GM23338 (cell line): ENCODE results near the gene WDSUB1.

Source experiments
- EZH2 ChIP-seq: fragments of 200-600 bp; sonication (generic); IDR thresholded peaks from one replicate; pipeline ENCODE4 v1.8.0; 2017; ENCODE audit warnings: antibody characterized with exemption, mild to moderate bottlenecking, low read depth; ENCODE audit not compliant: unreplicated experiment
- TF ChIP-seq, protein P1 (sequence below), 2 experiments: fragments of 200-600 bp in 1 of 2; sonication (generic) in 1 of 2; conservative IDR thresholded peaks; 2 replicates each; pipeline versions ENCODE4 v1.5.1 to v1.6.1; 2016 to 2017; ENCODE audit warnings: antibody characterized with exemption in 2 of 2, low read depth in 2 of 2, mild to moderate bottlenecking in 2 of 2, moderate library complexity in 1 of 2

DNA sequence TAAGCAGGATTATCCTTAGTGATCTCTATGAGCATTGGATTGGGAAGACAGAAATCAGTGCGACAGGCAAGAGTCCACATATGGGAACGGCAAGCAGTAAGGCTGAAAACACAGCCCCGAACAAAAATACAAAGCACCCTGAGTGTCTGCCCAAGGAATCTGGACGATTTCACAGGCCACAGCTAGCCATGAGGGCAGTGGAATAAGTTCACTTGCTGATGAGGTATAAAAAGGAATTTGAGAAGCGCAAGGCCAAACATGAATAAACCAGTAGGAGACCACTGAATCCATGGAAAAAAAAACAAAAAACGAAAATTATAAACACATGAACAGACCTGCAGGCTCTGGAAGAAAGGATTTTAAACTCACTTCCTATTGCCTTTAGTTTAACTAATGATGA lies 24.3 kb downstream of the WDSUB1 start:
- no peak for TF ChIP-seq EZH2
- TF ChIP-seq, protein P1, sequence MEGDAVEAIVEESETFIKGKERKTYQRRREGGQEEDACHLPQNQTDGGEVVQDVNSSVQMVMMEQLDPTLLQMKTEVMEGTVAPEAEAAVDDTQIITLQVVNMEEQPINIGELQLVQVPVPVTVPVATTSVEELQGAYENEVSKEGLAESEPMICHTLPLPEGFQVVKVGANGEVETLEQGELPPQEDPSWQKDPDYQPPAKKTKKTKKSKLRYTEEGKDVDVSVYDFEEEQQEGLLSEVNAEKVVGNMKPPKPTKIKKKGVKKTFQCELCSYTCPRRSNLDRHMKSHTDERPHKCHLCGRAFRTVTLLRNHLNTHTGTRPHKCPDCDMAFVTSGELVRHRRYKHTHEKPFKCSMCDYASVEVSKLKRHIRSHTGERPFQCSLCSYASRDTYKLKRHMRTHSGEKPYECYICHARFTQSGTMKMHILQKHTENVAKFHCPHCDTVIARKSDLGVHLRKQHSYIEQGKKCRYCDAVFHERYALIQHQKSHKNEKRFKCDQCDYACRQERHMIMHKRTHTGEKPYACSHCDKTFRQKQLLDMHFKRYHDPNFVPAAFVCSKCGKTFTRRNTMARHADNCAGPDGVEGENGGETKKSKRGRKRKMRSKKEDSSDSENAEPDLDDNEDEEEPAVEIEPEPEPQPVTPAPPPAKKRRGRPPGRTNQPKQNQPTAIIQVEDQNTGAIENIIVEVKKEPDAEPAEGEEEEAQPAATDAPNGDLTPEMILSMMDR (conservative IDR thresholded peaks at IDR 0.05; ENCODE audit: low read depth in 2 of 2): no peak
